Measurements from ENCODE around the gene SPTBN4.

DNA sequence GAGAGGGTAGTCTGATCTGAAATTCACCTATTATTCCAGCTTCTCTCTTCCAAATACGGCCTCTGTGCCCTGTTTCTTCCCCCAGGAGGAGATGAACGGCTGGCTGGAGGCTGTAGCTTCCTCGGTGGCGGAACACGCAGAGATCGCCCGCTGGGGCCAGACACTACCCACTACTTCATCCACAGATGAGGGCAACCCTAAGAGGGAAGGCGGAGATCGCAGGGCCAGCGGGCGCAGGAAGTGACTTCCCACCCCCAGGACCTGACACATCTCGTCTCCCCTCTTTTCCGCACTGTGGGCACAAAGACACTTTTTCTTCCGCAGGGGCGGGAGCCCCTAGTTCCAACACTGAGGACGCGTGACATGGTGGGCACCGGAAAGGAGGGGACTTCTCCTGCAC is 108.5 kb downstream of the SPTBN4 start:
- TF ChIP-seq EP300 (IDR thresholded peaks at IDR 0.05; ENCODE audit: borderline replicate concordance in 1 of 2, low read depth in 1 of 2, low read length in 1 of 2) = no peak
- TF ChIP-seq CTCF (IDR thresholded peaks at IDR 0.05) = no peak
